ENCODE results near the gene KANSL1L.

KANSL1L gene

DNA sequence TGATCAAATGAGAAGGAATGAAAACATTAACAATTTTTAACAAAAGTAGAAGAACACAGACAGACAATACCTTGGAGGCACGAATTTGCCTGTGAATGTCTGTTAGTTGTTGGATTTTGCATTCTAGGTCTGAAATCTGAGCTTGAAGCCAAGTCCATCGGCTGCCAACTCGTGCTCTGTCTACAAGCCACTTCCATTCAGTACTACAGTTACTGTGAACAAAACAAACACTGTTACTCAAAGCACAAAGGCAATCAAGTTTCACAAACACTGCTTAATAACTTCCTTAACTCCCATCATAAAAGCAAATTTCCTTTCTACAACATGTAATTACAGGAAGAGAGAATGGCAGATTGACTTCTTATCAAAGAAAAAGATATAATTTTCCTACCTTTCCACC, 42.2 kb downstream of the KANSL1L start:
- no peaks in the 10 kb centered on the region for H4K20me1 ChIP-seq (ENCODE audit: insufficient read depth, low read length)
- TF ChIP-seq EZH2phosphoT487 (IDR thresholded peaks at IDR 0.05; ENCODE audit: low read depth), result no peak
- TF ChIP-seq, protein P1, sequence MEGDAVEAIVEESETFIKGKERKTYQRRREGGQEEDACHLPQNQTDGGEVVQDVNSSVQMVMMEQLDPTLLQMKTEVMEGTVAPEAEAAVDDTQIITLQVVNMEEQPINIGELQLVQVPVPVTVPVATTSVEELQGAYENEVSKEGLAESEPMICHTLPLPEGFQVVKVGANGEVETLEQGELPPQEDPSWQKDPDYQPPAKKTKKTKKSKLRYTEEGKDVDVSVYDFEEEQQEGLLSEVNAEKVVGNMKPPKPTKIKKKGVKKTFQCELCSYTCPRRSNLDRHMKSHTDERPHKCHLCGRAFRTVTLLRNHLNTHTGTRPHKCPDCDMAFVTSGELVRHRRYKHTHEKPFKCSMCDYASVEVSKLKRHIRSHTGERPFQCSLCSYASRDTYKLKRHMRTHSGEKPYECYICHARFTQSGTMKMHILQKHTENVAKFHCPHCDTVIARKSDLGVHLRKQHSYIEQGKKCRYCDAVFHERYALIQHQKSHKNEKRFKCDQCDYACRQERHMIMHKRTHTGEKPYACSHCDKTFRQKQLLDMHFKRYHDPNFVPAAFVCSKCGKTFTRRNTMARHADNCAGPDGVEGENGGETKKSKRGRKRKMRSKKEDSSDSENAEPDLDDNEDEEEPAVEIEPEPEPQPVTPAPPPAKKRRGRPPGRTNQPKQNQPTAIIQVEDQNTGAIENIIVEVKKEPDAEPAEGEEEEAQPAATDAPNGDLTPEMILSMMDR (IDR thresholded peaks at IDR 0.05; ENCODE audit: low read depth, low read length), result no peak
- no peak overlapping the region for H2AFZ ChIP-seq (ENCODE audit: low read depth, low read length)
- no peaks in the 10 kb centered on the region for H3K27me3 ChIP-seq (ENCODE audit: low read depth, low read length)
- no peak overlapping the region for H3K9ac ChIP-seq (ENCODE audit: low read length)
- H3K4me1 ChIP-seq (ENCODE audit: low read length), result no peaks in the 10 kb centered on the region
- peaks cover 11% of the 10 kb centered on the region for H3K36me3 ChIP-seq (replicated peaks; ENCODE audit: low read depth, low read length)
- no peak overlapping the region for H3K4me3 ChIP-seq (ENCODE audit: low read length)
- H3K9me3 ChIP-seq (ENCODE audit: insufficient read depth, low read length), result peaks cover 5% of the 10 kb centered on the region; the same call in 1 of the 2 replicates
- no peaks in the 10 kb centered on the region for H3K79me2 ChIP-seq (ENCODE audit: low read length)
- H3K27ac ChIP-seq (ENCODE audit: low read length), result no peak overlapping the region
- H3K4me2 ChIP-seq (ENCODE audit: low read length), result no peak overlapping the region

DNA sequence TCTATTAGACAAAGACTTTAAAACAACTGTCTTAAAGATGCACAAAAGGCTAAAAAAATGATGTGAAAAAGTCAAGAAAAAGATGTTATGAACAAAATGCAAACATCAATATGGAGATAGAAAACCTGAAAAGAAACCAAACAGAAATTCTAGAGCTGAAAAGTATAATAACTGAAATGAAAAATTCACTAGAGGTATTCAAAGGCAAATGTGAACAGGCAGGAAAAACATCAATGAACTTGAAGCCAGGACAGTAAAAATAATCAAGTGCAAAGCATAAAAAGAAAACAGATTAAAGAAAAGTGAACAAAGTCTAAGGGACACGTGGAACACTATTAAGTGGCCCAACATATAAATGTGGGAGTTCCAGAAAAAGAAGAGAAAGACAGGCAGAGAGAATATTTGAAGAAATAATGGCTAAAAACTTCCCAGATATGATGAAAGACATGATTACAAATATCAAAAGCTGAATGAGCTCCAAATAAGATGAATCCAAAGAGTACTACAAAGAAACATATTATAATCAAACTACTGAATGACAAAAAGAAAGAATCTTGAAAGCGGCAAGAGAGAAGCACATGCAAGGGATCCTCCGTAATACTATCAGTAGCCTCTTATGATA, 57.5 kb downstream of the KANSL1L start:
- no peaks in the 10 kb centered on the region for H3K27me3 ChIP-seq (ENCODE audit: low read depth, low read length)
- no peaks in the 10 kb centered on the region for H3K79me2 ChIP-seq (ENCODE audit: low read length)
- H3K36me3 ChIP-seq (replicated peaks; ENCODE audit: low read depth, low read length), result peaks cover 2% of the 10 kb centered on the region
- H3K4me2 ChIP-seq (ENCODE audit: low read length), result no peak overlapping the region
- TF ChIP-seq, protein P1 (IDR thresholded peaks at IDR 0.05; ENCODE audit: low read depth, low read length), result no peak
- no peak for TF ChIP-seq EZH2phosphoT487 (IDR thresholded peaks at IDR 0.05; ENCODE audit: low read depth)
- H3K4me1 ChIP-seq (ENCODE audit: low read length), result no peaks in the 10 kb centered on the region
- no peak overlapping the region for H3K9ac ChIP-seq (ENCODE audit: low read length)
- H4K20me1 ChIP-seq (ENCODE audit: insufficient read depth, low read length), result no peaks in the 10 kb centered on the region
- H3K27ac ChIP-seq (ENCODE audit: low read length), result no peak overlapping the region
- H2AFZ ChIP-seq (ENCODE audit: low read depth, low read length), result no peak overlapping the region
- peaks cover 17% of the 10 kb centered on the region for H3K9me3 ChIP-seq (ENCODE audit: insufficient read depth, low read length)
- H3K4me3 ChIP-seq (ENCODE audit: low read length), result no peak overlapping the region

DNA sequence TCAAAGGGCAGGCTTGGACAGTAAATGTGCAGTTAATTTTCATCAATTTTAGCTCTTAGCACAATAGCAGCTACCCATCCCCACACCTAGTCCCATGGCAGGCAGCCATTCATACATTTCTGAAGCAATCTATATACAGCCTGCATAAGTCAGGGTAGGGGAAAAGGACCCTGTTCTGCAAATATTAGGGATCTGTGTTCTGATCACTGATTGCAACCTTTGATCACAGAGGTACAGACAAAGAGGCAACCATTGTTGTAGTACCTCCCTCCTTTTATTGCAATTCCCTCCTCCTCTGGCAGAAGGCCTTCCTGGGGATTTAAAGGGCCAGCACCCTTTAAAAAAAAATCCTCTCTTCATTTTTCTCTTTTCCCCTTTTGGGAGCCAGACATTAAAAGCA, 58.3 kb downstream of the KANSL1L start:
- Histone ChIP-seq H3K4me1 (ENCODE audit: low read length) (no peaks in the 10 kb centered on the region), H3K9ac (ENCODE audit: low read length) (no peak overlapping the region), H3K4me2 (ENCODE audit: low read length) (no peak overlapping the region), H3K36me3 (replicated peaks; ENCODE audit: low read depth, low read length) (peaks cover 2% of the 10 kb centered on the region), H3K27me3 (ENCODE audit: low read depth, low read length) (no peaks in the 10 kb centered on the region), H3K79me2 (ENCODE audit: low read length) (no peaks in the 10 kb centered on the region), H3K27ac (ENCODE audit: low read length) (no peak overlapping the region), H4K20me1 (ENCODE audit: insufficient read depth, low read length) (no peaks in the 10 kb centered on the region), H3K4me3 (ENCODE audit: low read length) (no peak overlapping the region), H3K9me3 (ENCODE audit: insufficient read depth, low read length) (peaks cover 17% of the 10 kb centered on the region), H2AFZ (ENCODE audit: low read depth, low read length) (no peak overlapping the region)
- TF ChIP-seq, protein P1 (IDR thresholded peaks at IDR 0.05; ENCODE audit: low read depth, low read length), result no peak
- TF ChIP-seq EZH2phosphoT487 (IDR thresholded peaks at IDR 0.05; ENCODE audit: low read depth), result no peak

DNA sequence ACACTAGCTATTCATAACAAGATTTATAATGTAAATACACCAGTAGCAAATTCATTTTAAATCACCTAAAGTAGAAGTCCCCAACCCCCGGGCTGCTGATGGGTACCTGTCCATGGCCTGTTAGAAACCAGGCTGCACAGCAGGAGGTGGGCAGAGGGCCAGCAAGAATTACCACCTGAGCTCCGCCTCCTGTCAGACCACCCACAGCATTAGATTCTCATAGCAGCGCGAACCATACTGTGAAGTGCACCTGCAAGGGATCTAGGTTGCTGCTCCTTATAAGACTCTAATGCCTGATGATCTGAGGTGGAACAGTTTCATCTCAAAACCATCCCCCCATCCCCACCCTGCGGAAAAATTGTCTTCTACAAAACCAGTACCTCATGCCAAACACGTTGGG, 71.3 kb downstream of the KANSL1L start:
- no peak overlapping the region for H3K9ac ChIP-seq (ENCODE audit: low read length)
- H4K20me1 ChIP-seq (ENCODE audit: insufficient read depth, low read length), result no peaks in the 10 kb centered on the region
- H3K9me3 ChIP-seq (ENCODE audit: insufficient read depth, low read length), result no peaks in the 10 kb centered on the region
- no peak overlapping the region for H2AFZ ChIP-seq (ENCODE audit: low read depth, low read length)
- H3K4me2 ChIP-seq (ENCODE audit: low read length), result no peak overlapping the region
- H3K36me3 ChIP-seq (replicated peaks; ENCODE audit: low read depth, low read length), result no peaks in the 10 kb centered on the region
- no peak overlapping the region for H3K4me3 ChIP-seq (ENCODE audit: low read length)
- no peak for TF ChIP-seq EZH2phosphoT487 (IDR thresholded peaks at IDR 0.05; ENCODE audit: low read depth)
- TF ChIP-seq, protein P1 (IDR thresholded peaks at IDR 0.05; ENCODE audit: low read depth, low read length), result no peak
- no peaks in the 10 kb centered on the region for H3K4me1 ChIP-seq (ENCODE audit: low read length)
- no peaks in the 10 kb centered on the region for H3K79me2 ChIP-seq (ENCODE audit: low read length)
- H3K27ac ChIP-seq (ENCODE audit: low read length), result no peak overlapping the region
- H3K27me3 ChIP-seq (ENCODE audit: low read depth, low read length), result no peaks in the 10 kb centered on the region
